Spleen (tissue), 11 donors: Measurements from ENCODE around the gene TSNAX. TPM values are rescaled to one million over a fixed set of nuclear protein-coding genes. Genes with fewer than 3 reads are reported as not detected.
A peak's percentile ranks its signal among the peaks of the same experiment; 100 is the strongest.
"Not testable (repeated sequence)": the region's sequence is repeated elsewhere in the genome, so short reads cannot be mapped to it uniquely, and the experiment has no call there.

Source experiments
- DNase-seq: peaks from one replicate; pipeline ENCODE4 v3.0.0-alpha.2; 2020
- H3K27ac ChIP-seq, 8 donors: fragments of 200-600 bp; sonication (generic) in 7 of 8; 1 replicate in 4 of 8; 2 replicates in 4 of 8; pipeline versions ENCODE4 v1.5.0 to v1.8.0; 2016 to 2021; ENCODE audit warnings: inconsistent platforms in 4 of 8, mild to moderate bottlenecking in 4 of 8, moderate library complexity in 1 of 8
- H3K27me3 ChIP-seq, 7 donors: fragments of 200-600 bp; sonication (generic) in 6 of 7; replicated peaks in 1 of 7; 1 replicate in 4 of 7; 2 replicates in 3 of 7; pipeline versions ENCODE4 v1.5.0 to v1.8.0; 2016 to 2021; ENCODE audit warnings: inconsistent platforms in 3 of 7, mild to moderate bottlenecking in 1 of 7
- H3K36me3 ChIP-seq, 6 donors: fragments of 200-600 bp; sonication (generic) in 5 of 6; 1 replicate in 4 of 6; 2 replicates in 2 of 6; pipeline versions ENCODE4 v1.5.0 to v1.8.0; 2016 to 2021; ENCODE audit warnings: inconsistent platforms in 2 of 6
- H3K4me1 ChIP-seq, 6 donors: fragments of 200-600 bp; sonication (generic) in 5 of 6; 1 replicate in 3 of 6; 2 replicates in 3 of 6; pipeline versions ENCODE4 v1.5.0 to v1.8.0; 2016 to 2021; ENCODE audit warnings: inconsistent platforms in 3 of 6
- H3K4me3 ChIP-seq, 8 donors: fragments of 200-600 bp; sonication (generic) in 7 of 8; 1 replicate in 4 of 8; 2 replicates in 4 of 8; pipeline versions ENCODE4 v1.5.0 to v1.8.0; 2016 to 2021; ENCODE audit warnings: inconsistent platforms in 4 of 8, mild to moderate bottlenecking in 4 of 8, moderate library complexity in 2 of 8
- H3K9me3 ChIP-seq, 8 donors: fragments of 200-600 bp; sonication (generic) in 7 of 8; 1 replicate in 4 of 8; 2 replicates in 4 of 8; pipeline versions ENCODE4 v1.5.0 to v1.8.0; 2016 to 2021; ENCODE audit warnings: inconsistent platforms in 4 of 8
- CTCF ChIP-seq, 11 experiments: fragments of 200-600 bp in 7 of 11; fragments of 450-650 bp in 4 of 11; sonication (generic) in 4 of 11; IDR thresholded peaks in 8 of 11; conservative IDR thresholded peaks in 3 of 11; 1 replicate in 7 of 11; 2 replicates in 4 of 11; pipeline versions ENCODE4 v1.4.0 to v1.8.0; 2016 to 2021; ENCODE audit warnings: antibody characterized with exemption in 11 of 11, inconsistent platforms in 4 of 11, mild to moderate bottlenecking in 1 of 11
- POLR2A ChIP-seq, 3 donors: fragments of 450-650 bp; IDR thresholded peaks; one replicate each; pipeline ENCODE4 v1.5.1; 2017; ENCODE audit warnings: antibody characterized with exemption in 3 of 3, mild to moderate bottlenecking in 1 of 3
- POLR2AphosphoS5 ChIP-seq, 3 donors: sonication (generic); formaldehyde crosslinking; IDR thresholded peaks; one replicate each; pipeline ENCODE4 v1.5.1; 2017; ENCODE audit warnings: antibody characterized with exemption in 3 of 3
- WGBS, 5 donors: extraction: QIAGEN DNeasy Blood & Tissue Kit in 3 of 5; methylation state at CpG; one replicate each; pipeline versions ENCODE4 v1.1.5 to v1.1.7; 2013 to 2018; 5-methylcytosine and 5-hydroxymethylcytosine counted together
- intact Hi-C: fragments of 100-400 bp; cut with DNase I; formaldehyde crosslinking; loops from one replicate; pipeline ENCODE4 v1.15.0; 2023; ENCODE audit warnings: low total_unique reads
- polyA plus RNA-seq, 3 donors: library from polyadenylated mRNA; stranded (reverse); fragments of 200-250 nt; gene quantifications; one replicate each; pipeline ENCODE4 v1.2.1, GENCODE V29; 2013
- total RNA-seq, 7 donors: library from RNA; depleted of rRNA in 3 of 7; stranded (reverse); fragments of >200 nt in 3 of 7; fragmentation: NEBNext Ultra II Directional in 4 of 7; extraction: Animal tissue kit (Norgen Biotek cat#: 25700) in 4 of 7; gene quantifications; one replicate each; pipeline versions ENCODE4 v1.1.0 to v1.2.1, GENCODE V29; 2016 to 2021
- donor health status: healthy with polysubstance abuse.
- donor health status: DM: no; HTN: no; CAD: no; lungs with moderate emphysema.
- donor health status: DM: no; HTN: no; CAD: no.
- donor health status: Bipolar disorder and iron deficiency.
- donor health status: healthy.
- donor health status: DM: no; HTN: no; CAD: no.
- donor health status: DM: yes; HTN: yes; CAD: no.

TSNAX gene
- total and polyA plus RNA-seq, 10 donors, result 14.0 to 61.8 (median 48.0) TPM

GRCh38 chr1:231563247-231563646, 34.8 kb downstream of the TSNAX start:
- peaks cover 0 to 16% (median 8%) of the 10 kb centered on the region in 6 donors for H3K4me1 ChIP-seq
- H3K36me3 ChIP-seq, result peaks cover 3 to 86% (median 19%) of the 10 kb centered on the region in 6 donors
- H3K27me3 ChIP-seq, result no peaks in the 10 kb centered on the region
- H3K4me3 ChIP-seq, result no peak overlapping the region
- no peaks in the 10 kb centered on the region for H3K9me3 ChIP-seq
- intact Hi-C loops, result no loop called here
- DNase-seq, result no peak
- H3K27ac ChIP-seq, result no peak overlapping the region
- 89 to 97% (median 94%) methylated on average over 2 of the region's 2 CpGs for WGBS, 5 donors
- no peak for TF ChIP-seq POLR2A (IDR thresholded peaks at IDR 0.05)
- TF ChIP-seq POLR2AphosphoS5 (IDR thresholded peaks at IDR 0.05), result no peak
- no peak for TF ChIP-seq CTCF (IDR thresholded peaks at IDR 0.05 in 8 of 11, conservative IDR thresholded peaks at IDR 0.05 in 3 of 11)

- Histone ChIP-seq H3K27me3 (no peaks in the 10 kb centered on the region), H3K9me3 (no peaks in the 10 kb centered on the region), H3K4me1 (peaks cover 0 to 9% (median 3%) of the 10 kb centered on the region in 6 donors), H3K36me3 (peaks cover 3 to 92% (median 19%) of the 10 kb centered on the region in 6 donors), H3K27ac (no peak overlapping the region), H3K4me3 (no peak overlapping the region)
- TF ChIP-seq POLR2AphosphoS5 (IDR thresholded peaks at IDR 0.05) (no peak), POLR2A (IDR thresholded peaks at IDR 0.05) (no peak), CTCF (IDR thresholded peaks at IDR 0.05 in 8 of 11, conservative IDR thresholded peaks at IDR 0.05 in 3 of 11) (no peak)
- WGBS, 5 donors, result 96 to 98% (median 97%) methylated on average over 4 of the region's 4 CpGs
- DNase-seq, result no peak
- intact Hi-C loops, result no loop called here
Measured at GRCh38 chr1:231564373-231564772, 35.9 kb downstream of the TSNAX start.

GRCh38 chr1:231566496-231566895, 38.0 kb downstream of the TSNAX start:
- Histone ChIP-seq H3K4me3 (no peak overlapping the region), H3K36me3 (peaks cover 1 to 78% (median 19%) of the 10 kb centered on the region in 6 donors), H3K27me3 (no peaks in the 10 kb centered on the region), H3K27ac (no peak overlapping the region), H3K9me3 (peaks cover 0 to 6% (median 0%) of the 10 kb centered on the region in 8 donors), H3K4me1 (peaks cover 0 to 9% (median 3%) of the 10 kb centered on the region in 6 donors)
- 94 to 97% (median 96%) methylated on average over 2 of the region's 2 CpGs for WGBS, 5 donors
- no peak for DNase-seq
- intact Hi-C loops, result no loop called here
- TF ChIP-seq POLR2A (IDR thresholded peaks at IDR 0.05), result no peak
- TF ChIP-seq POLR2AphosphoS5 (IDR thresholded peaks at IDR 0.05), result no peak
- TF ChIP-seq CTCF (IDR thresholded peaks at IDR 0.05 in 8 of 11, conservative IDR thresholded peaks at IDR 0.05 in 3 of 11), result no peak

GRCh38 chr1:231570262-231570661, 41.8 kb downstream of the TSNAX start:
- DNase-seq, H3K9me3 ChIP-seq, intact Hi-C loops, H3K4me1 ChIP-seq, H3K27ac ChIP-seq, H3K4me3 ChIP-seq, H3K27me3 ChIP-seq: not testable (repeated sequence)
- H3K36me3 ChIP-seq, result peaks cover 0 to 42% (median 8%) of the 10 kb centered on the region in 6 donors
- WGBS, 5 donors, result 90 to 100% (median 97%) methylated on average over 3 of the region's 3 CpGs

- Histone ChIP-seq H3K27me3 (no peaks in the 10 kb centered on the region), H3K36me3 (peaks cover 0 to 25% (median 2%) of the 10 kb centered on the region in 6 donors), H3K4me1 (no peaks in the 10 kb centered on the region), H3K9me3 (peaks cover 0 to 6% (median 0%) of the 10 kb centered on the region in 8 donors), H3K27ac (peak overlapping the region in 7 of 8 donors; percentile 19 to 64 (median 54)), H3K4me3 (no peak overlapping the region)
- intact Hi-C loops, result no loop called here
- WGBS, 5 donors, result 62 to 80% (median 74%) methylated on average over 6 of the region's 6 CpGs
- no peak for DNase-seq
- no peak for TF ChIP-seq POLR2A (IDR thresholded peaks at IDR 0.05)
- TF ChIP-seq POLR2AphosphoS5 (IDR thresholded peaks at IDR 0.05), result peak in 1 of 3 donors; percentile 65
- TF ChIP-seq CTCF (IDR thresholded peaks at IDR 0.05 in 8 of 11, conservative IDR thresholded peaks at IDR 0.05 in 3 of 11), result no peak
Measured at GRCh38 chr1:231571904-231572303, 43.4 kb downstream of the TSNAX start.
